ENCODE data around the gene ATP8A2.

The ATP8A2 gene

DNA sequence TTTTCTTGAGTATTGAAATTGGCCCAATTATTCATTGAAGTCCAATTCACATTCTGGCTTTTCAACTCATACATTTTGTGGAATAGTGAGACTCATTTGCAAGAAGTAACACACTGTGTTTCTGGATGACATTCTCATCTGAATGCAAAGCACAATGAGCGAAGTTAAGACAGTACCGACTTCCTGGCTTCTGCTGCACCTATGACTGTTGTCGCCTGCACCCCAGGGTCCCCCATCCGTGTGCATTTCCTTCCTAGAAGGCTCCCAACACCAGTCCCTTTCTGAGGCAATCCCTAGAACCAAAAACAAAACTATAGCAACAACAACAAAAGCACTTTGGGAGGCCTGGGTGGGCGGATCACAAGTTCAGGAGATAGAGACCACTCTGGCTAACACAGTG lies 496.7 kb downstream of the ATP8A2 start:
- intact Hi-C loops (cut with DNase I), result no loop called here
- DNase-seq, result no peak

DNA sequence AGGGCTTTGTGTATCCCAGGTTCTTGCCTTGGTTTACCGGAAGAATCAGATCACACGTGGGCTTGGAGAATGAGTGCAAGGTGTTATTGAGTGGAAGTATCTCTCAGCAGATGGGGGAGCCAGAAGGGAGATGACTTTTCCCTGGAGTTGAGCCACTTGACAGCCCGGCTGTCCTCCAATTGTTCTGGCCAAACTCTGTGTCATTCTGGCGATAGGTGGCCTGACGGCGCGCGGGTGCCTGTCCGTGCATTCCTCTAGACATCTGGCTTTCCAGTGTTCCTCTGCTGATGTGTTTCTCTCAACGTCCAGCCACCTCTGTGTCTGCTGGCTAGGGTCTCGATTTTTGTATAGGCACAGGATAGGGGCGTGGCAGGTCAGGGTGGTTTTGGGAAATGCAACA lies 498.2 kb downstream of the ATP8A2 start:
- no peak for DNase-seq
- intact Hi-C loops (cut with DNase I), result no loop called here

DNA sequence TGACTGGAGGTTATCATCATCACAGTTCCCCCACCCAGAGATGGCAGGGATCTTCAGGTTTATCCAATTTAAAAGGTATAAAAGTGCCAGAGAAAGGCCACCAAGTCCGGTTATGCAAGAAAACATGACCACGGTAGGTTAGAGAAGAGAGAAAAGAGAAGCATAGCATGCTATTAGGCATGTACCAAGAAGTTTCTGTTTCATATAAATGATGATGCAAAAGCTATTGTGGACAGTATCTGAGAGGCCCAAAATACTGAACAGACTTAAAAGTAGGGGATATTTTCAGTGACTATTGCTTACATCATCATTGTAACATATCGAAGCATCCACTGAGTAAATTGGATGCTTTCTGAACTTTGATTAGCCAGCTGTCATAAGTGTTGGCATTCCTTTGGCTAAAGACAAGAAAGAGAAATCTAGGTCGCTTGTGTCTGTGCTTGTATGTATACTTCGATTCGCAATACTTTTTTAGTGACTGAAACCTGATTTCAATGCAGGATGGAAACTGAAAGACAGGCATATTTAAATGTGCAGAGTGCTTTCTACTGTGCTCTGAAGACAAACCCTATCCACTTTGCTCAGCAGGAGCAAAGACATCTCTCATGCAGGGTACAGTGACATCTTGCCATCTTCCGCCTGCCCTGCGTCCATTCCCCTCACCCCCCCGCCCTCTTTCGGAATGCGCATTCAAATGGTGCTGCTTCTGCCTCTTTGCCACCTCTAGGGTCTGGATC lies 499.8 kb downstream of the ATP8A2 start:
- intact Hi-C loops (cut with DNase I), result no loop called here
- no peak for DNase-seq

DNA sequence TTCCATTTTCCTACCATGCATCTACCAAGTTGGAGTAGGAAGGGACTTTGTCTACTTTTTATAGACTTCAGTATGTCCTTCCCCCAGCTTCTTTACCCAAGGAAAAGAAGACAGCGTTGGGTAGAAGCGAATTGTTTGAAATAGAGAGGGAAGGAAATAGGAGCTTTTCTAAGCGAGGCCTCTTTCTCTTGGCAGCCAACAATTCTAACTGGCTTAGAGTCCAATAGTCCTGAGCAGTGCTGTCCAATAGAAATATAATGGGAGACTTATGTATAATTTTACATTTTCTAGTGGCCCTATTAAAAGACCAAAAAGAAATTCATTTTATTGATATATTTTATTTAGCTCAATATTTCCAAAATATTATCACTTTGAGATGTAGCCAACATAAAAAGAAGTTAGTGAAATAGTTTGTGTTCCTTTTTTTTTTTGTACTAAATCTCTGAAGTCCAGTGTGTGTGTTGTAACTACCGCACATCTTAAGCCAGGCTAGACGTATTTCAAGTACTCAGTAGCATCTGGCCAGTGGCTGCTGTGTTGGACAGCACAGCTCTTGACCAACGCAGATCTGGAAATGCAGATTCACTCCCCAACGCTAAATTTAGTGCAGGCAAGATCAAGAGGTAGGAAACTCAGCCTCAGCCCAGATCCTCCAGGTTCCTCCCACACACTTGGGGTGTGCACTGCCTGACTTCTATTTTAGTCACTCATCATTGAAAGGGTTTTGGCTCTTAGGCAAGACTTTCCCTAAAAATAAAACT lies 500.9 kb downstream of the ATP8A2 start:
- no peak for DNase-seq
- intact Hi-C loops (cut with DNase I), result no loop called here

DNA sequence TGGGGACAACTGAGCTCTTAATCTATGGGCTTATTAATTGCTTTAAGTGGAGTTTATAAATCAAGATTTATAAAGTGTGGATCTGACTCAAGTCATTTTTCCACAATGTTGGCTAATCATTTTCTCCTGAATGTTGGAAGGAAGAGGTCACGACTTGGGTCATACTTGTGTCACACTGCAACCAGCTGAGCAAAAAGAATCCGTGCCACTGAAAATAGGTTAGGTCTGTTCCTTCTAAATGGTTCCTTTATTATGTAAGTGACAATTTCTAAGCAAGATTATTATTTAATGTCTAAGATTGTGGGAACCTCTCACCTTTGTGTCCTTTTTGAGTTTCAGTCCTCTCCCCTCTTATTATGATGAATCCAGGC lies 501.5 kb downstream of the ATP8A2 start:
- DNase-seq, result no peak
- intact Hi-C loops (cut with DNase I), result no loop called here

DNA sequence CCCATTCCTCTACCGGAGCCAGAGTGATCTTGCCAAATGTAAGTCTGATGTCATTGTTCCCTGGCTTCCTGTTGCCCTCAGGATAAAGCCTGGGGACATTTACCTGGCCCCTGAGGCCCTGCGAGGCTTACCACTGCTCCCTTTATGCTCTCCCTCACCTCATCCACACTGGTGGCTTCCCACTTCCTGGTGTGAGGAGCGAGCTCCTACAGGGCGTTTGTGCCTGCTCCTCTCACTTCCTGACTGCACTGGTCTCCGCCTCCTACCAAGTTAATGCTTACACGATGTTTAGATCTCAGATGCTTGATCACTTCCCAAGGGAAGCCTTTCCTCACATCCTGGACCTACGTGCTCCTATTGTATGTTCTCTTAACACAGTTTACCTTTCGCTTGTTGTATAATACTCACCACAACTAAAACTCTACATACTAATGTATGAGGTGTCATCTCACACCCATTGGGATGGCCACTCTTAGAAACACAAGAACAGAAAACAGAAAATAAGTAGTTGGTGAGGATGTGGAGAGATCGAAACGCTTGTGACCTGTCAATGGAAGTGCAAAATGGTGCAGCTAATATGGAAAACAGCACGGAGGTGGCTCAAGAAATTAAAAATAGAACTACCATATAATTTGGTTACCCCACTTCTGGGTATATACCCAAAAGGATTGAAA lies 502.4 kb downstream of the ATP8A2 start:
- DNase-seq, result no peak
- intact Hi-C loops (cut with DNase I), result no loop called here

DNA sequence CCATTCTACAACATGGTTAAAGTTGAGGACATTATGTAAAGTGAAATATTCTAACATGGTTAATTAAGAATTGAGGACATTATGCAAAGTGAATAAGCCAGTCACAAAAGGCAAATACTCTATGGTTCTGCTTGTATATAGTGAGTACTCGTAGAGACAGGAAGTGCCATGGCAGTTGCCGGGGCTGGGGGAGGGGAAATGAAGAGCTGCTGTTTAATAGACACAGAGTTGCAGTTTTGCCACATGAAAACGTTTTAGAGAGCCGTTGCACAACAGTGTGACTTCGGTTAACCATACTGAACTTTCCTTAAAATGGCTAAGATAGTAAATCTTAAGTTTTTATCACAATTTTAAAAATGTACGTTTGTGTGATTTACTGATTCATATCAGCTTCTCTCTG lies 503.1 kb downstream of the ATP8A2 start:
- DNase-seq, result no peak
- intact Hi-C loops (cut with DNase I), result no loop called here

DNA sequence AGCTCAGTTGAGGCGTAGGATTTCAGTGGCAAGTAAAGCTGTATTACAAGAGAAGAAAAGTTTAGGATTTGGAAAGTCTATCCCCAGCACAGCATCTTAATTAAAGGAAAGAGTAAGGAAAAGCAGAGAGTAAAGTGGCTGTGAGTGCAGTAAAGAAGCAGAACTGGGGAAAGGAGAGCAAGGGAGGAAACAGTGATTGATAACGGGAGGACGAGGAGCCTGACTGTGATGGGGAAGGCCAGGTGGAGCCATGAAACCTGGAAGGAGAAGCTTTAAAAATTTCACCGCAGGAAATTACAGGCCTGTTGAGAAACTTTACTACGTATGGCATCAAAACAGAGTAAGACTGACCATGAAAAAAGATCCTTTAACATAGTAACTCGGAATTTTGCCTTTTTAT lies 504.5 kb downstream of the ATP8A2 start:
- intact Hi-C loops (cut with DNase I), result no loop called here
- DNase-seq, result no peak

DNA sequence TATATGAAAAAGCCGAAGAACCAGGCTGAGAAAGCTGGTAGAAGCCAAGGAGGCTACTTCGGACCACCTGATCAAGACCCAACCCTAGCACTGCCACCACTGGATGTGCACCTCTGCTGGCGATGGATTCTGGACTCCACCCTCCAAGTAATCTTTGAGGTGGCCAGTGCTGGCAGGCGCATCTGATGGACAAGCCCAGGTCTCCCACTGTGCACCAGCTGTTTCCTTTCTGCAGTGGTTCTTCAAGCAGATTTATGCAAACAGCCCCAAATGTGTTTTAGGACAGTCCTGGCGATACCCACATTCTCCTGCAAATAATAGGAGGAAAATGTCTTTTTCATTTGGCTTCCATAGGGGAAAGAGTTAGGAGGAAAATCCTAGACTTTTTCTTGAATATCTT lies 507.7 kb downstream of the ATP8A2 start:
- intact Hi-C loops (cut with DNase I), result no loop called here
- DNase-seq, result no peak

DNA sequence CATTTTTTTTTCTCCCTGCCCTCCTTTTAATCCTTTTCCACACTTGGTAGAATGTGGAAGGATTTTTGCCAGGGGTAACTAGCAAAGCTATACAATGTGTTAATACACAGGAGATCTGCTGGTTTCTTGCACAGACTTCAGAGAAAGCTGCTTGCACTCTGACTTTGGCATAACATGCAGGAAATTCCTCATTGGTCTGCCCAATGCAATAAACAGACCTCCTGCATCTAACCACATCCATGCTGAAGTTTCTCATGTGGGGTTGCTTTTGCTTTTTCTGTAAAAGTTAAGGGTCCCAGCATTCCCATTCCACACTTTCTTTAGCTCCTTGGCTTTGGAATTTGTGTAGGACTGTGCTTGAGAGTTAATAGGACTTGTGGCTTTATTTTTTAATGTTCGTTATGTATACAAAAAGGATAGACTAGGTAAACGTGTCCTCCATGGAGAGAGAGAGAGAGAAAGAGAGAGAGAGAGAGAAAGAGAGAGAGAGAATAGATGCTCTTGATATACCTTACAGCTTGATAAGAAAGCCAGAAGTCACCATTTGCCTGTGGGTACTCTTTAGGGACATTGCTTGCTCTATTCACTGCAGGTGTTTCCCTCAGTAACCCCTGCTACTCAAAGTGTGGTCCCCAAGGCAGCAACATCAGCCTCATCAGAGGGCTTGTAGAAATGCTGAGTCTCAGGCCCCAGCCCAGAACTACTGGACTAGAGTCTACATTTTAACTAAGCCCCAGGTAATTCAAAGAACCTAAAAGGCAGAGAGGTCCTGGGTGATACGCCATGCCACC lies 509.6 kb downstream of the ATP8A2 start:
- DNase-seq, result no peak
- intact Hi-C loops (cut with DNase I), result no loop called here

DNA sequence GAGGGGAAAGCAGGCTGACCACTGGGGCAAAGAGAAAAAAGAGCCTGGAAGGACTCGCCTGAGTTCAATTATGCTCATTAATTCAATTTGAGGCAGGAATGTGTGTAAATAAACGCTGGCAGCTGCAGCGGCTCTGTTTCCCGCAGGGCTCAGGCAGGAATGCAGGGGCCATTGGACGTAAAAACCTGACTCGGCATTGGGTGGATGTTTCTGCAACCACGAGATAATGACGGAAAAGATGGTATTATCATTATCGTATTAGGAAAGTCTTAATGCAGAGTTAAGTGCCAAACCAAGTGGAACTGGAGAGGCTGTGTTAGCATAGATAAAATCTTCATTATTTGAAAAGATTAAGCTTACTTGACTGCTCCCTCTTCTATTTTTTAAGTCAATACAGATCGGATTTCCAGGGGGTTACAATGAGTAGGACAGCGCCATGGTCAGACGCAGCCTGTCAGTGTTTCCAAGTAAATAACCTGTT lies 510.2 kb downstream of the ATP8A2 start:
- DNase-seq, result no peak
- intact Hi-C loops (cut with DNase I), result no loop called here

DNA sequence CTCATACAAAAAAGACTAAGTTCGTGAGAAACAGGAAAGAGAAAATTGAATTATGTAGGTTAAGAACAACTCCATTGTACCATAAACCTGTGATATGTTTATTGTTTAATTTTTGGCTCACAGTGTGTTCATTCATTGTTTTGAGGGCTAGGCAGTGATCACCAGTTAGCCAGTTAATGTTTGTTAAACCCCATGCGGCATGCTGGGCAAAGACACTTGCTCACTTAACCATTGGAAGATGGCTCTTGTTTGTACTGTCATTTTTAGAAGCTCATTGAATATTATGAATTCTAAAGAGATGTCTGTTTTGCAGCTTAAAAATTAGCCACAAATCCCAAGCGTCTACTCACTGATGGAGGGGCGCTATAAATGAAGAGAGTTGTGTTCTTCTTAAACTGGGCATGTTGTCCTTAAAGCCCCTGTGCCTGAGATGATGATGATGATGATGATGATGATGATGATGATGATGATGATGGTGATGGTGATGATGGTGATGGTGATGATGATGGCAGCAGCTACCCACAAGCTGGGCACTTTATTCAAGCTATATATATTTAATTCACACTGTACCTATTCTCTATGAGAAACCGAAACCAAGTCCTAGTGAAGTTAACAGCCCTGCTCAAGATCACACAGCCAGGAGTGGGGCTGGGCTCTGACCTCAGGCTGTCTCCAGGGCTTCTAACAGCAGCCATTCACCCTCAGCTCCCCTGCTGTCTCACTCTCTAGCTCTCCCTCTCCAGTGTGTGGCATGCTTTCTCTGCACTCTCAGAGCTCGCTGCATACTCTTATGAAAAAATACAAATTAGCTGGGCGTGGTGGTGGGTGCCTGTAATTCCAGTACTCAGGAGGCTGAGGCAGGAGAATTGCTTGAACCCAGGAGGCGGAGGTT lies 510.9 kb downstream of the ATP8A2 start:
- DNase-seq, result no peak
- intact Hi-C loops (cut with DNase I), result no loop called here

DNA sequence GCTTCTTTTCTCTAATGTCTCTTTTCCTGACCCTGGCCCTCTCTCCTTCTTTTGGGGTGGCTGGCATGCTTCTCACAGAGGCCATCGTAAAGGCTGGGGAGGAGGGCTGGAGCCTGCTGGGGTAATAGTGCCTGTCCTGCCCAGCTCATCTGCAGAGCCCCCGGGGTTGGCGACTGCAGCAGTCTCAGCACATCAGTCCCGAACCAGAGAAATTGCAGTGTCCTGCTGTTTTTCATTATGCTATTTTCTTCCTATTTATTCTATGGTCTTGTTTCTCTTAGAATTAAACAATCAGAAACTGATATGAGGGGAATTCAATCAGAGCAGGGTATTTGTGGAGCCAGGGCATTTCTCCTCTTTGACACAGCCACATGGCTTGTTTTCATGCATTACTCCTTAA lies 513.6 kb downstream of the ATP8A2 start:
- intact Hi-C loops (cut with DNase I), result no loop called here
- no peak for DNase-seq

DNA sequence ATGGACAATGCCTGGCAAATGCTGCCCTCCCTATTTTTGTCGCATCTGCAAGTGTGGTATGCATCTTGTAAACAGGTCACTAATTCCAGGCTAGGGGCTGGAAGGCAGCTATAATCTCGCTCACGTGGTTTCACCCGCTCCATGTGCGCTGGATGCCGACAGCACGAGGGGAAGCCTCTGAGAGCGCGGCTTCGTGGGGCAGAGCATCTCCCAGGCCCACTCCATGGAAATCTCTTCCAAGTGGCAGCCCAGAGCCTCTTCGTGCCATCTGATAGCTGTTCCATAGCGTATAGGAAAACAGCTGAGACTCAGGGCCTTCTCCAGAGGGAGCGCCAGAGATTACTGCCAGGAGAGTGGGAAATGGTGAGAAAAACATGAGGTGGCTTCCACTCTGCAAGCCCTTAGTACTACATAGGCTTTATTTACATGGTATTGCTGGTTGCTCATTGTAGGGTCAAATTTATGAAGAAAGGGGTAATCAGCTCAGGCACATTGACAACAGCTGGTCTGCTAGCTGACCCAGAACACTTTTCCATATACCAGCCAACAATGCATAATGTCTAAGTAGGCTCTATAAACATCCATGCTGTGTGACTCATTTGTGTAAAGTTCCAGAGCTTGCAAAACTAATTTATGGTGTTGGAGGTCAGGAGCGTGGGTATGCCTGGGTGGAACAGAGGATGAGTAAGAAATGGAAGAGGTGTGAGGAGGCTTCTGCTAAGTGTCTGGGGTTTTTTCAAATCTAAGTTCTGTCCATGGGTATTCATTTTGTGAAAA lies 514.9 kb downstream of the ATP8A2 start:
- DNase-seq, result peak in 4 of 10 donors; percentile 12 to 86 (median 16)
- intact Hi-C loops (cut with DNase I), result no loop called here

DNA sequence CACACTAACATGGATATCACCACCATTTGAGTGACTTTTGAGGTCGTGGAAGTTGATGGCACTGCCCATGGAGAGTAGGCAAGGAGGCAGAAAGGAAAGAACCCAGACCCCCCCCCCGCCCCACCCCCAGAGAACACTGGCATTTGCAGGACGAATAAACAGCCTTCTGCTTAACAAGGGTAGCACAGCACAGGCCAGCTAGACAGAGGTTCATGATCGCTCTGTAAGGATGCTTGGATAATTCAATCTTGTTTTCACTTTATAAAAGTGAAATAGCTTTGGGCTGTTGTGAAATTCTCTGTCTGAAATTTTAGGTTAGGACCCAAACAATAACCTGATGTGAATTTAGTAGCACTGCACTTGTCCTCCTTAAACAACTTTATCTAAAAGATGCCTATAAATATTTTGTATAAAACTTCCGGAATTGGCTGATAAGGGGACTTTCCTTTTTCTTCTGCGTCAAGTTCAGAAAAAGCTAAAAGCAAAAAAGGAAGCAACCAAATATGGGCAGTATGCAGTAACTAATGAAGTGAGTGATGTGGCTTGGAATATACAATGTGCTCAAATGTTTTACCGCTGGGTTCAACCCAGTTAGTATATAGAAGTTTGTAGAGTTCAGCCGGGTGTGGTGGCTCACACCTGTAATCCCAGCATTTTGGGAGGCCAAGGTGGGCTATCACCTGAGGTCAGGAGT lies 516.3 kb downstream of the ATP8A2 start:
- DNase-seq, result no peak
- intact Hi-C loops (cut with DNase I), result no loop called here

DNA sequence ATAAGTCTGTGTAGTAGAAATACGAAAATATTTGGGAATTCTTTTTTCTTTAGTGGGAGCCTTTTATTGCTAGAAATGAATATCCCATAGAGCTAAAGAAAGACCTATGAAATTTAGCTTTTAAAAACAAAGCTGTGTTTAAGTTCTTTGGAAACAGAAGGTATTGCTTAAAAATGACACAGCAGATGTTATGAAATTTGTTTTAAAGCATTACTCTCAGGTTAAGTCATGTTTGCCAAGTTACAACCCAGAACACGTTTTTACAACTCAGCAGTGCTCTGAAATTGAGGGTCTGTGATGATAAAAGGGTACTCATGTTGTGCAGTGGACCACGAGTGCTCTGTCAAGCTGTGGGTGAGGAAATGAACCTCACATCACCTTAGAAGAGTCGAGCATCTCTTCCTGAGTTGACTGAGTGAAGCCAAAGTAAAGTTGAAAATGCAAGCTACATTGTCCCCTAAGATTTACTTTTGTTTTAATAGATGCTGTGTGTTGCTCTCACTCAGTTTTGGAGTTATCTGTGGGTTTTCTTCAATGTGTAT lies 519.0 kb downstream of the ATP8A2 start:
- intact Hi-C loops (cut with DNase I), result no loop called here
- DNase-seq, result no peak

DNA sequence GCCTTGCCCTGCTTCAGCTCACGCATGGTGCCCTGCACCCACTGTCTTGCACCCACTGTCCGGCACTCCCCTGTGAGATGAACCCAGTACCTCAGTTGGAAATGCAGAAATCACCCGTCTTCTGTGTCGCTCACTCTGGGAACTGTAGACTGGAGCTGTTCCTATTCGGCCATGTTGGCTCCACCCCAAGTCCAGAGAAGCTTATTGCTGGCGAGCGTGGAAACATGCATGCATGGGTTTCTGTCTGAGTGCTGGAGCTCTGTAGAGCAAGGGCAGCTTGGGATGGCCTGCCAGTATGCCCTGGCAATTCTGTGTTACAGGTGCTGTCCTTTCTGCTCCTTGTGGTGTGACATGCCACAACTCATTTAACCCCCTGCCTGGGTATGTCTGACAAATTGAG lies 527.2 kb downstream of the ATP8A2 start:
- intact Hi-C loops (cut with DNase I), result no loop called here
- no peak for DNase-seq

DNA sequence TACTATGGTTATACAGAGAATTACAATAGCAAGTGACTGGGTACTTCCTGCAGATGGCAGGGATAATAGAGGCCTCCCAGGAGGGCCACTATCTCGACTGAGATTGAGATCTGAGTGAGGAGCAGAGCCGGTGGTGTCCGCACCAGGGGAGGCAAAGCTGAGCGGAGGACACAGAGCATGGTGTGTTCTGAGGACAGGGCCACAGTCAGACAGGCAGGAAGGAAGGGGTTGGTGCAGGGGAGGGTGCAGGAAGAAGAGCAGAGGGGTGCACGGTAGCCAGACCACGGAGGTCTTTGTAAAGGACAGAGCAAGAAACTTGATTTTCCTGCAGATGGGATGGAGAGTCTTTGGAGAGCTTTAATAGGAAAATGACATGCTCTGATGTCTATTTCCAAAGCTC lies 527.7 kb downstream of the ATP8A2 start:
- intact Hi-C loops (cut with DNase I), result no loop called here
- no peak for DNase-seq

All from posterior cingulate gyrus (tissue), 11 donors.